GM12892 (cell line): Measurements from ENCODE around the gene EXOC4.

Experiments used
- POLR2A ChIP-seq: IDR thresholded peaks from 2 replicates; pipeline ENCODE4 v1.6.1; 2011; ENCODE audit warnings: low read depth, low read length, control low read depth
- POLR2AphosphoS5 ChIP-seq: IDR thresholded peaks from 2 replicates; pipeline ENCODE4 v1.6.1; 2011; ENCODE audit warnings: low read depth, low read length, control low read depth
- TAF1 ChIP-seq: IDR thresholded peaks from 2 replicates; pipeline ENCODE4 v1.6.1; 2011; ENCODE audit warnings: low read depth, mild to moderate bottlenecking, control low read depth, low read length, borderline replicate concordance

- no peak for TF ChIP-seq TAF1
- no peak for TF ChIP-seq POLR2A
- TF ChIP-seq POLR2AphosphoS5: no peak
Measured at GRCh38 chr7:133288970-133289369, 36.1 kb downstream of the EXOC4 start.
